Activated effector memory CD4-positive, alpha-beta T cell treated with anti-CD3 and anti-CD28 coated beads, Interleukin-2, amount 50 U/mL, for 16 hours (primary cell): ENCODE results near the gene ADCYAP1R1.

Source experiments
- DNase-seq: peaks from one replicate; pipeline ENCODE4 v3.0.0-alpha.2; 2020

ADCYAP1R1 gene

DNA sequence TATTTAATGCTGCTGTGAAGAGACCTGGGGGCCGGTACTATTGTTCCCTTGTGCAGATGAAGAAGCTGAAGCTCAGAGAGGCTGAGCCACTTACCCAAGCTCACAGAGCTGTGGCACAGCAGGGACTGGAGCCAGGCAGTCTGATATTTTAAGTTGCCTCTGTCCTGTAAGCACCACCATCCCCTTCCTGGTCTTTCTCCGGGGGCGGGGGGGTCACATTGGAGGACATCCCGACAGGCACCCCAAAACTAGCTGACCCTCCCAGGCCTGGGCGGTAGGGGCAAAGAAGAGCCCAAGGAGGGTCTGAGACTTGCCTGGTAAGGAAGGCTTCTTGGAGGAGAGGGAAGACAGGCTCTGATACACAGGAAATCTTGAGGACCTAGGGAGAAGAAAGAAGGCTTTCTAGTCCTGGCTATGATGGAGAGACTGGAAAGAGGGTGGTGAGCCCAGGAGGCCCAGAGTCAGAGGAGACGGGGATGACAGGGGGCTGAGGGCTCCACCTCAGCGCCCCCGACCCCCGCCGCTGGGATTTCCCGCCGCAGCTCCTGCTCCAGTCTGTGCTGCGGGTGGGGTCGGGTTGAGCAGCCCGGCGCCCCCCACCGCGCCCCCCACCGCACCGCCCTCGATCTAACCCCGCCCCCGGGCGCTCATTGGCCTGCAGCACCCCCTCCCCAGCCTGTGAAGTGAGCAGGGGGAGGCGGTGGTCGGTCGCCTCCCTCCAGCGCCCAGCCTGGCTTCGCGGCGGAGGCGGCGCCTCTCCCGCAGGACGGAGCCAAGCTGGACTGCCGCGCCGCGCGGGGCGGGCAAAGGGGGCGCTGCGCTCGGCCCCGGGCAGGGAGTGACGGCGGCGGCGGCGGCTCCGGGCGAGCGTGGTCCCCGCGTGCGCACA is at the start of gene ADCYAP1R1:
Gene ADCYAP1R1 (plus strand): TSS at position 711 of the 889 bp plus-strand sequence. CDS start 10,957 bp downstream, outside the sequence.
- DNase-seq, result no peak

DNA sequence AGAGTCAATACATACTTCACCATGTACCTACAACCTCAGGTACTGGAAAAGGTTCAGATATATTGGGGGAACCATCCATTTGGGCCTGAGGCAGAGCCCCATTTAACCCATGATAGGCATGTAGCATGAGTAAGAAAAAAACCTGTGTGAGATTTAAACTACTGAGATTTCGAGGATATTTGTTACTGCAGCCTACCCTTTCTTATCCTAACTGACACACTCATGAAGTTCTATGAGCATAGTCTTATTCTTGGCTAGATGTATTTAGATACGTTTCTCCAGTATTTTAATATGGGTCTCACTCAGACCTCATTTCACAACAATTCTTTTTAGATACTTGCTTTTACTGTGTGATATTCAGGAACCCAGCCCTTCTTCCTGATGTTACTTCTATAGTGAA is 49.0 kb upstream of the ADCYAP1R1 start:
- no peak for DNase-seq

DNA sequence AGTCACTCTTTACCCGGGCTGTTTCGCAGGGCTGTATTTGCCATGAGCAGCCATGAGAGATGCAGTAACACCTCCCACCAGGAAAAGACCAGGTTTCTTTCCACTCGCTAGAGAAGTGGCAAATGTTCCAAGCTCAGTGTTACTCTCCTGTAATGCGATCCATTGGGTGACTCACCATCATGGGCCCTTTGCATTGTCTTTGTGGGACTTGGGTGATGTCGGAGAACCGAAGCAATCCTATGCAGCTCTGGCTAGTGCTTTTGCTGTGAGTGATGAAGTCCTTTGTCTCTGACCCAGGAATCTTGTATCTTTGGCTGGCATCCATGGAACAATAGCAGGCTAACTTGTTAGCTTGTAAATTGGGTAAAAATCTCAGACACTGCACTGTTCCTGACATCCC is 48.4 kb upstream of the ADCYAP1R1 start:
- no peak for DNase-seq

DNA sequence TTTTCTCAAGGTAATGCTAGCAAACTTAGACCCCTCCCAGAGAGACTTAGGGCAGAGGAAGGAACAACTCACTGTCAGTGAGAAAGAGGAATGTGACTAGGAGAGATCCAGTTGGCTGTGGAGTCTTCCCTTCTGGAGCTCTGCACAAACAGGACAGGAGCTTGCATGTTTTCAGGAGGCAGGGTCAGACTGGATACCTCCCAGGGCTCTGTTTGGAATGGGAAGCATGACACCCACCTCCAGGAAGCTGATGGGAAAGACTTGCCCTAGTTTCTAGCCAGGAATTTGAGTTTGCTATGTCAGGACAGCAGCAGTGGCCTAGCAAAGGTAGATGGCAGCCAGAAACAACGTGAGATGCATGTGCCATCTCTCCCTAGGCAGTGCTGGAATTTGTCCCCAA is 47.7 kb upstream of the ADCYAP1R1 start:
- DNase-seq, result no peak

DNA sequence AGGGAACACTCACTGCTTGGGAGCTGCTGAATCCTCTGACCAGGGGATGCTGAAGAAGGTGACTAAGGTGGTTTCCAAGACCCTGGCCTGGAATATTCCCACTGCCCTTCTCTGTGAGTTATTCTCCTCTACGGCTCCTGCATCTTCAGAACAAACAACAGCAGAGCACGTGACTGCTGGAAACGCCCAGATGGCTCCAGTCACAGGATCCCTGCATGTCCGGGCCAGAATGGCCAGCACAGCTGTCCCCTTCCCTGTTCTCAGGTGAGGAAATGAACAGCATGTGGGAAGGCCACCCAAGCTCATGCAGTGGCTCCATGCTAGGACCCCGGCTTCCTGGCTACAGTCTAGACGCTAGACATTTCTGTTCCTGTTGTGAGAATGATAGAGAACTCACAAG is 45.3 kb upstream of the ADCYAP1R1 start:
- no peak for DNase-seq

DNA sequence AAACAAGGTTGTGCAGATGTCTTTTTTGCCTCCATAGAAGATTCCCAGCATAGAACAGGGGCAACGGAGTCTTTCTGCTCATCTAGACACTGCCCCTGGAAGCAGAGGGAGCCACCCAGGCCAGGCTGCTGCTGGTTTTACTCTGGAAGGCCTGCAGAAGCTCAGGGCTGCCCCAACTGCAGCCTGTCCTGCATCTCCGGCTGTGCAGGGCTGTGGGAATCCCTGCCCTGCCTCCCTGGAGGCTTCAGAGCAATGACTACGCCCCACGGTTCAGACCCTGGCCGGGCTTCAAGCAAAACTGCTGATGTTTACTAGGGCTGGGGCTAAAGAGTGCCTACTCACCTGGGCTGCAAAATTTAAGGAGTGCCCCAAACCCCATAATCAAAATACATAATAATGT is 44.5 kb upstream of the ADCYAP1R1 start:
- no peak for DNase-seq

DNA sequence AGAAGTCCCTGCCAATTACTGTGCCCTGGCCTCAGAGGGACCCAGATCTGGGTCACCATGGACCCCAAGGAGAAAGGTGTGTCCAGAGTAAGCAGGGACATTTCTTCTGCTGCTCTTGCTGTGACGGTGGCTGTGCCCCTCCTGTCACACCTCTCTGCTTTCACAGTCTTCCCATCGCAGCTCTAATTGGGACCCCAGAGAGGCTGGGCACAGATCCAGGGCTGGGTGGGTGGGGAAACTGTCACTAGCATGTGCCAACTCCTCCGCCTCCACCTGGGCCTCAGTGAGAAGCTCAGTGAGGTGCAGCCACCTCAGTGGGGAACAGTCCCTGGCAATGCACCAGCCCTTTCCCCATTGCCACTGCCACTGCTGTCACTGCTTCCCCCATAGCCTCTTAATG is 37.3 kb upstream of the ADCYAP1R1 start:
- DNase-seq, result no peak

DNA sequence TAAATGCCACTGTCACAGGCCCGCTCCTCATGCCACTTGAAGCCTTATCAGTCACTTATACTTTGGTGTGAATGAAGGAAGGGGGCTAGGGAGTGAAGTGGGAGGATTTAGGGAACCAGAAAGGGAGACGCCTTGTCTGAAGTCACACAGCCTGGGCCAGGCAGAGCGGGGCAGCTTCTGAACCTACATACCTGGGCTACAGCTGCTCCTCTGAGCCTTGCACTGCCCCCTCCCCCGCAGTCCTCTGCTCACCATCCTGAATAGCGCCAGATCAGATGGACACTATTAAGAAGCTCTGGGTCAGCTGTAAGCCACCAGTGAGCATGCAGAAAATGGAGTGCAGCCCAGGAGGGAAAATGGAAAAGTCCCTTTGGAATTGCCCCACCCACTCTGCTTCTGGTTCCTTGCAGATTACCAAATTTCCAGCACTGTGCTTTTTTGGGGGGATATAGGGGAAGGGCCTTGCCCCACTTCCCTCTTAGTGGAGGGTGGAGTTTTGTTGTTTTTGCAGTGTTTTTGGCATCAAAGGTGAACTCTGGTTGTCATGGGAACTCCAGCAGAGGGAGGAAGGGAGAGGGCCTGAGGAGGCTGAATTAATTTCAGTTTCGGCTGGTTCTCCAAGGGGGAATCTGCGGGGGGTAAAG is 35.0 kb upstream of the ADCYAP1R1 start:
- no peak for DNase-seq

DNA sequence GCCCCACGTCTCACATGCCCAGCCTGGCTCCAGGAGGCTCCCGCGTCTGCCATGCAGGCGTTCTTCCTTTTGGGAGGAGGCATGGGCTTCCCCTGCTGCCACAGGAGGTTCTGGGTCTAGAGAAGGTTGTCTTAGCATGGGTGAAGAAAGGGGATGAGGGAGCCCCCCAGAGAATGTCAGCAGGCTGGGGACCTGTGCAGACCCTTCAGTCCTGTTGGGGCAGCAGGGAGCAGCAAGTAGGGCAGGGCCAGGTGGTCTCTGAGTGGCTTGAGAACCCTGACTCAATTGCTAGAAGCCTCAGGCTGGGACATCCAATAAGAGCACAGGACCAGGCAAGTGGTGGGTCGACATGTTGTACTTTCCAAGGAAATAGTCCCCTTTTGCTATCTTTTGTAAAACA is 34.4 kb upstream of the ADCYAP1R1 start:
- no peak for DNase-seq

DNA sequence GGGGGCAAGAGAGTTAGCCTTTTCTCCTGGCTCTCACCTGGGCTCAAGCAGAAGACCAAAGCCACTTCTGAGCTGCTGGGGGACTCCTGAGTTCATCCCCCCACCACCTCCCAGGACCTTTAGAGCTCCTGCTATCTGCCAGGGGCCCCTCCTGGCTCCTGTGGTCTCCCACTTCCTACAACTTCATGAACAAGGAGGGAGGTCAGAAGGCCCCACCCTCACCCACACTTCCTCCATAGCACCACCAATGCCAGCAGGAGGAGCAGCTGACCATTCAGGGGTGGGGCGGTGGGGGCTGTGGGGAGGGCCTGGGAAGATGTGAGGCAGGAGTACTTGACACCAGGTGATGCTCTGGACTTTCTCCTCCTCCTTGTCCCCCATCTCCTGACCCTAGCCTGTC is 32.6 kb upstream of the ADCYAP1R1 start:
- DNase-seq, result no peak

DNA sequence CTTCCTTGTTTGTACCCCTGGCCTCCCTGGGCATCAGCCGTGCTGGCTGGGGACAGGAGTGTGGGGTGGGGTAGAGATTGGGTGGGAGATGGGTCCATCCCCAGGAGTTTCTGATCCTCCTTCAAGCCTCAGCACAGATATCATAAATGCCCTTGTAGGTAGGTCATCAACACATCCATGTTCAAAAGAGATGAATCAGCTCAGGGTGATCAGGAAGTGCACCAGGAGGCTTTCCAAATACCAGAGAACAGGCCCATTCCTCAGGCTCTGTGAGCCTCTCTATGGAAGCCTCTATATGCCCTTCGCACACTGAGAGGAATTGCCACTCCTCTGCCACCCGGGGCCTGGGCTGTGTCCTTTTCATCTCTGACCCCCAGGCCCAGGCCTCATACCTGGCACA is 31.9 kb upstream of the ADCYAP1R1 start:
- DNase-seq, result no peak

DNA sequence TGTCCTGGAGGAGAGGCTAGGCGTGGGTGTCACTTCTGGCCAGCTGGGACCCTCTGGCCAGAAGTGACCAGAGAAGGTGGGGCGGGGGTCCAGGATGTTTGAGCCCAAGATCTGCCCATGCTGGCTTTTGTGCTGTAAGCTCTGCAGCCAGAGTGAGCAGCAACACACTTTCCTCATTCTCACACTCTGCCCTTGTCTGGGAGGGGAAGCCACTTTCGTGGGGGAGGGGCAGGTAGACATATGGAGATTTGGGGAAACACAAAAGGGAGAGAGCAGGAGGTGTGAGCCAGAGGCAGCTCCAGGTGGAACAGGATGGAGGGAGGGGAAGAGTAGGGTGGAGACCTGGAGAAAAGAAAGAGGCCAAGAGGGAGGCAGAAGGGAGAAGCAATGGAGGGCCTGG is 31.5 kb upstream of the ADCYAP1R1 start:
- DNase-seq, result no peak

DNA sequence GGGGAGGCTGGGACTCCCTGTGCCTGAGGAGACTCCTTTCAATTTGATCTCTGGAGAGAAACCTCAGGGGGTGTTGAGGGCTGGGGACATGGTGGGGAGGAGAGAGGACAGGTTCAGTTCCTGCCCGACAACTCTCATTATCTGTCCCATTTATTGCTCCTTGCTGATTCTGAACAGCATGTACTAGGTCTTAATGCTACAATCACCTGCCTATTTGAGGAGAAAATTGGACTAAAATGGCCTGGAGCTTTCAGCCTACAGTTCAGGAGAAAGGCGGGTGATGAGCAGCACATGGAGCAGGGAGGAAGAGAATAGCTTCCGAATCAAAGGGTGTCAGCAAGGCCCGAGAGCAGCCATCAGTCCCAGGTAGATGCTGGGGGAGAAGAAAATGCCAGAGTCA is 30.0 kb upstream of the ADCYAP1R1 start:
- no peak for DNase-seq

DNA sequence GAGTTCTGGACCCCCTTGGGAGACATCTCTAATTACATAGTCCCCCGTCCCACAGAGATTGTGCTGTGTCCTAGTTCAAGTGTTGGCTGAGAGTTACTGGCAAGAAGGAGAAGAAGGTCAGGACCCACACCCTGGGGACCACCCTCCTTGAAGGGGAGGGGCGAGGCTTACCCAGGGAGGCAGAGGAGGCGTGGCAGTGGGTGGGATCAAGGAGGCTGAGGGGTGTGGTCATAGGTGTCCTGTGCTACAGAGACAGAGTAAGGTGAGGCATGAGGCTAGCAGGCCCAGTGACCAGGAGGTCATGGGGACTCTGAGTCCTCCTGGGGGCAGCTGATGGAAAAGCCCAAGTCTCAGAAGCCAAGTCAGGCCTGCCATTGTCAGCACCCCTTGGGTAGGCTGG is 29.4 kb upstream of the ADCYAP1R1 start:
- no peak for DNase-seq

DNA sequence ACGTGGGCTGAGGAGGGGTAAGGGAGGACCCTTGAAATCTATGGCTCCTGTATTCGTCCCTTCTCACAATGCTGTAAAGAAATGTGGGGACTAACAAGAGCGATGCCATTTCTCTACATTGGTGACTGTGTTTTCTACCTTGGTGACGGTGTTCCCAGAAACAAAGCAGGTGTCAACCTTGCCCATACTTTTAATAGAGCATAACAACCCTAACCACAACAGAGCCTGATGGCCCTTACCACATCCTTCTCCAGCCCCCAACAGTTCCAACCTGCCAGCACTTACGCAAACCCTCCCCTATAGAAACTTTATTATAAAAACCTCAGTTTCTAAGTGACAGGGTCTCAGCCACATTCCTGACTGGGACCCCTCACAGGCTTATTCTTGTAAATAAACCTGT is 28.2 kb upstream of the ADCYAP1R1 start:
- DNase-seq, result no peak

DNA sequence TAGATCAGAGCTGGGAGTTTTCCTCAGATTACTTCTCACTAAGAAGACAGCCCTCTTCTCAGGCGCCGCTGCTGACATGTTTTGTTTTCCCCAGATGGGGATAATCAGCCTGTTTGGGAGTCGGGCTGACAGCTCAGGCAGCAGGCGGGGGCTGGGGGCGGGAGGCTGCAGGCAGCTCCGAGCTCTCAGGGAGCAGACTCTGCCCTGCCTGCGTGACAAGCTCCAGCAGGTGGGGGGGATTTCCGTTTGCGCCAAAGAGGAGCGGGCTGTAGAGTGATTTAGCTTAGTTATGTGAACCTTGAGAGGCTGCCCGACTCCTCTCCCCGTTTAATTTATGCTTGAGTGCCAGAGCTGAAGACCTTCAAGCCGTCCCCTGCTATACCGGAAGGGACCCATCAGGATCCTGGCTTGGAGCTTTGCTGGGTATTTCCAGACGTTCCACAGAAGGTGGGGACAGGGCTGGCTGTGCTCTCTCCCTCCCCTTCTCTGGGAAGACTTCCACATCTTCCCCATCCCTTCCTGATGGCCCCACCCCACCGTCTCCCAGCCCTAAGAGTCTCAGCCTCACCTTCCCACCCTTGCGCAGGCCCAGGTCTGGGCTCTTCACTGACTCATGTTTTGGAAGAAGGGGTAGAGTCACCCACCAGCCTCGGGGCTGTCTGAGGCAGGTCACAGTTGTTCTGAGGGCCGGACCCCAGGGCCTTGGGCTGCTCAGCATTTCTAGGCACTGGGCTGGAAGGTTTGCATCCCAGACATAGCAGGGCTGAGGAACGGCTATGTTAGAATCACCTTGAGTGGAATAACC is 24.7 kb upstream of the ADCYAP1R1 start:
- no peak for DNase-seq

DNA sequence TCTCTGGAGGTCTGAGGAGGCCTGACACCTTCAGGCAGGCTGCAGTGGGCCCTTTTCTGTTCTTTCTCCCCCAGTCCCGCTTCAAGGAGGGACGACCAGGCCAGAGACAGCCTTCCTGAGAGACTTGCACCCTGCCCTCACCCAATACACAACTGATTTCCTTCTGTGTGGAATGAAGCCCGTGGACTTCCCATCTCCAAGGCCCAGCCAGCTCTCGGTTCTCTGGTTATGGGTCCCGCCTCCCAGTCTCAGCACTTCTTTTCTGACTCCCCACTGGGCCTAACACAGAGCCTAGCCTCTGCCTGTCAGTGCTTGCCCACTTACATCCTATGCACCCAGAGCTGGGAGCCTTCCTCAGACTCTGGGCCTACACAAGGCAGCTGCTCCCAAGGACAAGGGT is 24.1 kb upstream of the ADCYAP1R1 start:
- no peak for DNase-seq

DNA sequence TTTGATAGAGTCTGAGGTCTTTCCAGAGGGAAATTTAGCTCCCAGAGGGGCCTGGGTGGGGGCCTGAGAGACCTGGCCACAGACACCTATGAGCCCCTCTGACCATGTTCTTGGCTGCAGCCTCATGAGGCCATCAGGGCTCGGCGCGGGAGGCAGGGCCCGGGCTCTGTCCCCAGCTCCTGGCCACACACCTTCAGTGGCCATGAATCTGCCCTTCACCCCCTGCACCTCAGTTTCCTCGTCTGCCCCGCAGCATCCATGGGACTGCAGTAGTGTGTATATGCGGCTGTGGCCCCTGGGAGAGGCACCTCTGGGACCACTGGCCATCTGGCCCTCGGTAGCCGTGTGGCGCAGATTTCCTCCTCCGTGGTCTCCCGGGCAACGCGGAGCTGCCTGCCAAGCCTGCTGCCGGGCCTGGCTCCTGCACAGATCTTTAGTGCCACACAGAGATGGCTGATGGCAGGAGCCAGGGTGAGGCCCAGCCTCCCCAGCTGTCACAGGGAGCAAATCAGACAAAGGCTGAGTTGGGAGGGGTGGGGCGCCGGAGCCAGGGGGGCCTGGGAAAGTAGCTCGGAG is 23.6 kb upstream of the ADCYAP1R1 start:
- DNase-seq, result no peak

DNA sequence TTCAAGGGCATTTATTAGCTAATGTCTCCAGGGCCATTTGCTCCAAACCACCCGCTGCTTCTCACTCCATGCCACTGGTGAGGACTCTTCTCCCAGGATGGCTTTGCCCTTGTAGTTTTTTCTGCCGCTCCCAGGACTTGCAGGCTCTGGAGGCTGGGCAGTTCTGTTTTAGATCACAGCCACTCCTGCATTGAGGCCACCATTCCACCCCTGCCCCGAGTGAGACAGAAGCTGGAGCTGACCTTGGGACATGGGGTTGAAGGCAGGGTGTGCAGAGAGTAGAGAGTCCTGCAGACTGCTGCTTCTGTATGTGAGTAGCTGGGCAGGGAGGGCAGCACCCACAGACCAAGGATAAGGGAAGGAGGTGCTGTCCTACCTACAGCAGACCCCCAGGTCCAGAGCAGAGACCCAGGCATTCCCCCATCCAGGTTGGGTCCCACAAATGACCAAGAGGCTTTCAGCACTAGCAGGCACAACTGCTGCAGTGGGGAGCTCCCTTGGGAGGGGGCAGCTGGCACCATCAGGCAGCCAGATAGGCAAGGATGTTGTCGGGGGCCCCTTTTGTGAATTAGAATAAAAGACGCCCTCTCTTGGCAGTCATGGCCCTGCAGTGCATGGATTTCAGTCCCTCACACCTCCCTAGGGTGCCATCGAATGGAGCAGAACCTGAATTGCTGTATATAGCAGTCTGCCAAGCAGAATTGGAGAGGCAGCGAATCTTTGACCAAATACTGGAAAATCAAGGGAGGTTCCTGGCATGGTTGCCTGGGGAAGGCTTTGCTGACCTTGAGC is 22.7 kb upstream of the ADCYAP1R1 start:
- no peak for DNase-seq

DNA sequence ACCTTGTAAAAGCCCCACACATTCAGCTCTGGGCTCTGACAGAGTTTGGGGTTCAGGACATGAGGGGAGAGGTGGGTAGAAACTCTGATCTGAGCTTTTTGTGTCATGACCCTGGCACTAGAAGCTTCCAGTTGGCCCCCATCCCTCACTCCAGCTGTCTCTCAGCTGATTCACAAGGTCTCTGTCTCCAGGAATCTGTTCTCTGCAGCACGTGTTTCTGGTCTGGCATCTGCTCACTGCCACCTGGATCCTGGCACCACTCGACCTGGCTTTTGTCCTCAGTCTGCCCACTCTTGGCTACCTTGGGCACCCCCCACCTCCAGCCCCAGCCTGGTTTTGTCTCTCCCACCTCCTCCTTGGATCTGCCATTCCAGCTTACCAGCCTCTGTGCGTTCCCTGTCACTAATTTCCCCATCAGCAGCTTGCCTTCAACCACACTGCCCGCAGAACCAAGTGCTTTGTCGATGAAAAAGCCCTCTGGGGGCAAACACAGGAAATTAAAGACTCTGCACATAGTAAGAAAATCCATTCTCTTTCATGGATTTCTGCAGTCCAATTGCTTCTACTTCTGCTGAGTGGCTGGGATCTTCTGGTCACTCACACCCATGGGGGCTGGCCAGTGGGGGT is 18.3 kb upstream of the ADCYAP1R1 start:
- no peak for DNase-seq

DNA sequence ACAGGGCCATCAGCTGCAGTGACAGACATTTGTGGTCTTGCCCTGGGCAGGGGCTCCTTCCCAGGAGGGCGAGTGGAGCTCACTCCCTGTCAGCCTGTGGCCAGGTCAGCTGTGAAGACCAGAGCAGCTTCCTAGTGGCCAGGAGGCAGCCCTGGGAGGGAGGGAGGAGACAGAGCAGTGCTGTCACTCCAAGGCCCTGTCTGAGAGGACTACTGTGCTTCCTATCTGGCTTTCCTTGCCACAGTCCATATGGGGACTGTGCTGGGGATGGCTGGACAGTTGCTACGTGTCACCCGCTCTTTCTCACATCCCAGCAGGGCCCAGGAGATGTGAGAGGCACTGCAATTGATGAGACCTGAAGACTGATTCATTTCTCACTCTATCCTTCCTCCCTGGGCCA is 15.2 kb upstream of the ADCYAP1R1 start:
- DNase-seq, result no peak

DNA sequence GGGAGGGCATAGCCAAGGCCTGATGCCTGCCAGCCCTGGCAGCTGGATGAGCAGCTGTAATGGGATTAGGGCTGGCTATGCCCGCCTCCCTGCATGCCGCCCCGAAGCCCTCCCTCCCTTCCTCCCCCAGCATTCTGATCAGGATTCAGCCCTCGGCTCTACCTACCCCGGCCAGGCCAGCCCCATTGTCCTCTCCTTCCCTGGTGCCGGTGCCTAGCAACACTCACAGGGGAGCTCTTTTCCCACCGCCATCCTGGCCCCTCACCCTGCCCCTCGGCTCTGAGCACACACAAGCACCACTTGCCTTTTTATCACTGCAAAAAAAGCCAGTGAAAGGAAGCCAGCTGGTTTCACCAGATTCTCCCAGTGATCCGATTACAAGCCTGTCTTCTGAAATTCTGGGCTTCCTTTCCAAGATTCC is 9.0 kb upstream of the ADCYAP1R1 start:
- DNase-seq, result no peak
